ENCODE measurements around the gene HS6ST2.

The HS6ST2 gene

GRCh38 chrX:132837126-132837525, 121.3 kb downstream of the HS6ST2 start:
- Histone ChIP-seq H3K9me3 (ENCODE audit: low read length) (no peaks in the 10 kb centered on the region), H3K4me1 (ENCODE audit: insufficient read depth, low read length) (no peaks in the 10 kb centered on the region), H3K27ac (ENCODE audit: low read depth, low read length) (no peak overlapping the region), H3K4me3 (ENCODE audit: low read depth in 1 of 2, low read length in 2 of 2) (no peak overlapping the region), H3K27me3 (ENCODE audit: control insufficient read depth in 1 of 2, insufficient read depth in 2 of 2, low read length in 2 of 2) (peaks cover 0 to 14% of the 10 kb centered on the region in 2 donors), H3K36me3 (ENCODE audit: insufficient read depth, low read length) (no peaks in the 10 kb centered on the region), H3K9ac (ENCODE audit: low read length) (no peak overlapping the region)

GRCh38 chrX:132836471-132836870, 122.0 kb downstream of the HS6ST2 start:
- no peaks in the 10 kb centered on the region for H3K4me1 ChIP-seq (ENCODE audit: insufficient read depth, low read length)

GRCh38 chrX:132834741-132835140, 123.7 kb downstream of the HS6ST2 start:
- Histone ChIP-seq H3K4me3 (ENCODE audit: low read depth in 1 of 2, low read length in 2 of 2) (no peak overlapping the region), H3K9ac (ENCODE audit: low read length) (no peak overlapping the region), H3K9me3 (ENCODE audit: low read length) (no peaks in the 10 kb centered on the region), H3K27me3 (ENCODE audit: control insufficient read depth in 1 of 2, insufficient read depth in 2 of 2, low read length in 2 of 2) (peaks cover 0 to 14% of the 10 kb centered on the region in 2 donors), H3K4me1 (ENCODE audit: insufficient read depth, low read length) (no peaks in the 10 kb centered on the region), H3K36me3 (ENCODE audit: insufficient read depth, low read length) (no peaks in the 10 kb centered on the region), H3K27ac (ENCODE audit: low read depth, low read length) (no peak overlapping the region)

More at GRCh38 chrX:132836471-132836870, 122.0 kb downstream of the HS6ST2 start:
- no peak overlapping the region for H3K27ac ChIP-seq (ENCODE audit: low read depth, low read length)
- H3K27me3 ChIP-seq (ENCODE audit: control insufficient read depth in 1 of 2, insufficient read depth in 2 of 2, low read length in 2 of 2): peaks cover 0 to 14% of the 10 kb centered on the region in 2 donors
- H3K9me3 ChIP-seq (ENCODE audit: low read length): no peaks in the 10 kb centered on the region
- no peak overlapping the region for H3K9ac ChIP-seq (ENCODE audit: low read length)
- H3K4me3 ChIP-seq (ENCODE audit: low read depth in 1 of 2, low read length in 2 of 2): no peak overlapping the region
- no peaks in the 10 kb centered on the region for H3K36me3 ChIP-seq (ENCODE audit: insufficient read depth, low read length)

GRCh38 chrX:132834109-132834508, 124.3 kb downstream of the HS6ST2 start:
- Histone ChIP-seq H3K9me3 (ENCODE audit: low read length) (no peaks in the 10 kb centered on the region), H3K27ac (ENCODE audit: low read depth, low read length) (no peak overlapping the region), H3K4me1 (ENCODE audit: insufficient read depth, low read length) (no peaks in the 10 kb centered on the region), H3K36me3 (ENCODE audit: insufficient read depth, low read length) (no peaks in the 10 kb centered on the region), H3K9ac (ENCODE audit: low read length) (no peak overlapping the region), H3K4me3 (ENCODE audit: low read depth in 1 of 2, low read length in 2 of 2) (no peak overlapping the region), H3K27me3 (ENCODE audit: control insufficient read depth in 1 of 2, insufficient read depth in 2 of 2, low read length in 2 of 2) (peaks cover 0 to 14% of the 10 kb centered on the region in 2 donors)

GRCh38 chrX:132833373-132833772, 125.1 kb downstream of the HS6ST2 start:
- Histone ChIP-seq H3K27ac (ENCODE audit: low read depth, low read length) (no peak overlapping the region), H3K4me3 (ENCODE audit: low read depth in 1 of 2, low read length in 2 of 2) (no peak overlapping the region), H3K27me3 (ENCODE audit: control insufficient read depth in 1 of 2, insufficient read depth in 2 of 2, low read length in 2 of 2) (peaks cover 0 to 14% of the 10 kb centered on the region in 2 donors), H3K36me3 (ENCODE audit: insufficient read depth, low read length) (no peaks in the 10 kb centered on the region), H3K9me3 (ENCODE audit: low read length) (no peaks in the 10 kb centered on the region), H3K9ac (ENCODE audit: low read length) (no peak overlapping the region), H3K4me1 (ENCODE audit: insufficient read depth, low read length) (no peaks in the 10 kb centered on the region)

GRCh38 chrX:132831336-132831973, 127.0 kb downstream of the HS6ST2 start:
- H3K4me3 ChIP-seq (ENCODE audit: low read depth in 1 of 2, low read length in 2 of 2): no peak overlapping the region
- H3K36me3 ChIP-seq (ENCODE audit: insufficient read depth, low read length): no peaks in the 10 kb centered on the region
- H3K9ac ChIP-seq (ENCODE audit: low read length): no peak overlapping the region
- H3K4me1 ChIP-seq (ENCODE audit: insufficient read depth, low read length): no peaks in the 10 kb centered on the region
- peaks cover 0 to 12% of the 10 kb centered on the region in 2 donors for H3K27me3 ChIP-seq (ENCODE audit: control insufficient read depth in 1 of 2, insufficient read depth in 2 of 2, low read length in 2 of 2)
- H3K27ac ChIP-seq (ENCODE audit: low read depth, low read length): no peak overlapping the region
- no peaks in the 10 kb centered on the region for H3K9me3 ChIP-seq (ENCODE audit: low read length)

- no peaks in the 10 kb centered on the region for H3K36me3 ChIP-seq (ENCODE audit: insufficient read depth, low read length)
- no peak overlapping the region for H3K4me3 ChIP-seq (ENCODE audit: low read depth in 1 of 2, low read length in 2 of 2)
- H3K27me3 ChIP-seq (ENCODE audit: control insufficient read depth in 1 of 2, insufficient read depth in 2 of 2, low read length in 2 of 2): peaks cover 4 to 5% of the 10 kb centered on the region in 2 donors
- H3K9ac ChIP-seq (ENCODE audit: low read length): no peak overlapping the region
- H3K4me1 ChIP-seq (ENCODE audit: insufficient read depth, low read length): no peaks in the 10 kb centered on the region
- H3K27ac ChIP-seq (ENCODE audit: low read depth, low read length): no peak overlapping the region
- H3K9me3 ChIP-seq (ENCODE audit: low read length): no peaks in the 10 kb centered on the region
Measured at GRCh38 chrX:132822634-132823012, 135.8 kb downstream of the HS6ST2 start.

GRCh38 chrX:132821974-132822633, 136.3 kb downstream of the HS6ST2 start:
- no peak overlapping the region for H3K27ac ChIP-seq (ENCODE audit: low read depth, low read length)
- no peak overlapping the region for H3K9ac ChIP-seq (ENCODE audit: low read length)
- H3K4me1 ChIP-seq (ENCODE audit: insufficient read depth, low read length): no peaks in the 10 kb centered on the region
- peaks cover 4 to 5% of the 10 kb centered on the region in 2 donors for H3K27me3 ChIP-seq (ENCODE audit: control insufficient read depth in 1 of 2, insufficient read depth in 2 of 2, low read length in 2 of 2)
- H3K36me3 ChIP-seq (ENCODE audit: insufficient read depth, low read length): no peaks in the 10 kb centered on the region
- H3K4me3 ChIP-seq (ENCODE audit: low read depth in 1 of 2, low read length in 2 of 2): no peak overlapping the region
- no peaks in the 10 kb centered on the region for H3K9me3 ChIP-seq (ENCODE audit: low read length)

- Histone ChIP-seq H3K27me3 (ENCODE audit: control insufficient read depth in 1 of 2, insufficient read depth in 2 of 2, low read length in 2 of 2) (peaks cover 4 to 5% of the 10 kb centered on the region in 2 donors), H3K9ac (ENCODE audit: low read length) (no peak overlapping the region), H3K4me1 (ENCODE audit: insufficient read depth, low read length) (no peaks in the 10 kb centered on the region), H3K36me3 (ENCODE audit: insufficient read depth, low read length) (no peaks in the 10 kb centered on the region), H3K4me3 (ENCODE audit: low read depth in 1 of 2, low read length in 2 of 2) (no peak overlapping the region), H3K9me3 (ENCODE audit: low read length) (no peaks in the 10 kb centered on the region), H3K27ac (ENCODE audit: low read depth, low read length) (no peak overlapping the region)
Measured at GRCh38 chrX:132820675-132821074, 137.8 kb downstream of the HS6ST2 start.

- H3K4me1 ChIP-seq (ENCODE audit: insufficient read depth, low read length): no peaks in the 10 kb centered on the region
- no peaks in the 10 kb centered on the region for H3K9me3 ChIP-seq (ENCODE audit: low read length)
- peaks cover 5 to 6% of the 10 kb centered on the region in 2 donors for H3K27me3 ChIP-seq (ENCODE audit: control insufficient read depth in 1 of 2, insufficient read depth in 2 of 2, low read length in 2 of 2)
- no peaks in the 10 kb centered on the region for H3K36me3 ChIP-seq (ENCODE audit: insufficient read depth, low read length)
- no peak overlapping the region for H3K27ac ChIP-seq (ENCODE audit: low read depth, low read length)
- H3K4me3 ChIP-seq (ENCODE audit: low read depth in 1 of 2, low read length in 2 of 2): no peak overlapping the region
- H3K9ac ChIP-seq (ENCODE audit: low read length): no peak overlapping the region
Measured at GRCh38 chrX:132819711-132820264, 138.6 kb downstream of the HS6ST2 start.

- Histone ChIP-seq H3K27ac (ENCODE audit: low read depth, low read length) (no peak overlapping the region), H3K36me3 (ENCODE audit: insufficient read depth, low read length) (no peaks in the 10 kb centered on the region), H3K9ac (ENCODE audit: low read length) (no peak overlapping the region), H3K4me3 (ENCODE audit: low read depth in 1 of 2, low read length in 2 of 2) (no peak overlapping the region), H3K9me3 (ENCODE audit: low read length) (no peaks in the 10 kb centered on the region), H3K4me1 (ENCODE audit: insufficient read depth, low read length) (no peaks in the 10 kb centered on the region), H3K27me3 (ENCODE audit: control insufficient read depth in 1 of 2, insufficient read depth in 2 of 2, low read length in 2 of 2) (peaks cover 5 to 9% of the 10 kb centered on the region in 2 donors)
Measured at GRCh38 chrX:132818638-132819037, 139.8 kb downstream of the HS6ST2 start.

Measured in muscle layer of colon (tissue), 2 donors.